GM19351 (cell line): Measurements from ENCODE around the gene TSPAN31.
A peak's percentile ranks its signal among the peaks of the same experiment; 100 is the strongest.

Source experiments
- ATAC-seq: cut with Tn5 transposase; IDR thresholded peaks from one replicate; pipeline ENCODE4 v1.9.1; 2021; ENCODE audit warnings: mild to moderate bottlenecking, moderate library complexity; ENCODE audit not compliant: unreplicated experiment

The TSPAN31 gene

DNA sequence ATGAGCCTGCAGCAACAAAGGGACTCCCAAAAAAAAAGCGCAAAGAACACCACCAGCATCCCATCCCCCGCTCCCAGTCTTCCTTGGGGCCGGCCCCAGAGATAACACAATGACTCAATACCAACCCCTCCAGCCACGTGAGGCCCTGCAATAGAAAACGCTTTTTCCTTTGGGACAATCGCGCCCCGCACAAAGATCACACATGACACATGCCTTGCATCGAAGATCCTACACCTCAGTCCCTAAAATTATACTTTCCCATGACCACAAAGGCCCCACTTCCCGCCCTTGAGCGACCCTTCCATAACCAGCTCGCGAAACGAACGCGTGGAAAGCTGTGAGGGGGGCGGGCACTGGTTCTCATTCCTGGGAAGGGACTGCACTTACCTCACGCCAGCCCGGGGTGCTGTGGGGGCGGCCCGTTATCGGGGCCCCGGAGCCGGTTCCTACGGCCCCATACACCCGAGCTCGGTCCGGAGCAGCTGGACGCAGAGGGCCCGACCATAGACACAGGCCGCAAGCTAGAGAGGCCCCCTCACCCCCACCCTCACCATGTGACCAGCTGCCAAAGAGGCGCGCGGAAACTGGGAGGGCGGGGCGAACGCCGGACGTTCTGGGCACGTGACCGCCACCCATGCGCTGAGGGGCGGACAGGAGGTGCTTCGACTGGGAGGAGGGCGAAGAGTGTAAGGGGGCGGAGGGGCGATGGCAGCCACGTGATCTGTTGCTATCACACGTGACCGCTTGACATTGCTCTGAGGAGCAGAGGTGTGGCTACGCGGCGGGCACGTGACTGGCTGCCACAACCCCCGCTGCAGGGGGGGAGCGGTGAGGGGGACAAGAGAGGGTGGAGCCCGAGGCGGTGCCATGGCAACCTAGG lies 7.2 kb downstream of the TSPAN31 start, which contains the start of gene CDK4:
Gene CDK4, minus strand, starts transcription at position 523 of the 880 bp plus-strand sequence. CDS start 593 bp downstream, outside the sequence.
- peak; percentile 64 for ATAC-seq

DNA sequence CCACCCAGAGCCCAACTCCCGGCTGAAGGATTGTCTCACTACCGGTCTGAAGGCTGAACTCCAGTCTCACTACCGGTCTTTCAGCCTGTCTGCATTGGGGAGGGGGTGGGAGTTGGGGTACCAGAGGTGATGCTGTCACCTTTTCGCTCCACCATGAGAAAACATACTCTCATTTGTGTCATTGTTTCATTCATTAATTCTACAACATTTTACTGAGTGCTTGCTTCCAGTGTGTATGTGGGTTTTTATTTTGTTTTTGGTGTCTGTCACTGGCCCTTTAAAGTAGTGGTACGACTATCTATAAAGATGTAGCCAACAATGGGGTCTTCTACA lies 7.8 kb downstream of the TSPAN31 start:
- no peak for ATAC-seq

DNA sequence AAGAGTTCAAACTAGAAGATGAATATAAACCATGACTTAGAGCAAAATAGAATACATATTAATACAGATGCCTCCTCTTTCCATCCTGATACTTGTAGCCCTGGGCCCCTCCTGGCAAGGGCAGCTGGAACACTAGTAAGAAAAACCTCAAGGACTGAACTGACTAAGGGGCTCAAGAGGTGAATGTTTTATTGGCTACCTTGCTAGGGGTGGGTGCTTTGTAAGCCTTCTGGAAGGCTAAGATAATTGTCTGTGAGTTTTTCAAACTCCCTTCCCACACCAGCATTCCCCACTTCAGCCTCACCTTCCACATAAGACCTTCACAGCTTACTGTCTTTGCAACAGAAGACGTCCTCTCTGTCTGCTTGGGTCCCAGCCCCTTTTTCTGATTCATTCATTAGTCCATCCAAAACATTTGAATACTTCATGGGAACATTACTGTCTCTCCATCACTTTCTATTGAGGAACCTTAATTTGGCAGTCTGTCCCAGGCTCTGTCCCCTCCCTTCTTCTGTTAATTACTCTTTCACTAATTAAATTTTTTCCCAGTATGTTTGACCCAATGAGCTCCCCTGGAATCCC lies 9.0 kb downstream of the TSPAN31 start:
- ATAC-seq: no peak

DNA sequence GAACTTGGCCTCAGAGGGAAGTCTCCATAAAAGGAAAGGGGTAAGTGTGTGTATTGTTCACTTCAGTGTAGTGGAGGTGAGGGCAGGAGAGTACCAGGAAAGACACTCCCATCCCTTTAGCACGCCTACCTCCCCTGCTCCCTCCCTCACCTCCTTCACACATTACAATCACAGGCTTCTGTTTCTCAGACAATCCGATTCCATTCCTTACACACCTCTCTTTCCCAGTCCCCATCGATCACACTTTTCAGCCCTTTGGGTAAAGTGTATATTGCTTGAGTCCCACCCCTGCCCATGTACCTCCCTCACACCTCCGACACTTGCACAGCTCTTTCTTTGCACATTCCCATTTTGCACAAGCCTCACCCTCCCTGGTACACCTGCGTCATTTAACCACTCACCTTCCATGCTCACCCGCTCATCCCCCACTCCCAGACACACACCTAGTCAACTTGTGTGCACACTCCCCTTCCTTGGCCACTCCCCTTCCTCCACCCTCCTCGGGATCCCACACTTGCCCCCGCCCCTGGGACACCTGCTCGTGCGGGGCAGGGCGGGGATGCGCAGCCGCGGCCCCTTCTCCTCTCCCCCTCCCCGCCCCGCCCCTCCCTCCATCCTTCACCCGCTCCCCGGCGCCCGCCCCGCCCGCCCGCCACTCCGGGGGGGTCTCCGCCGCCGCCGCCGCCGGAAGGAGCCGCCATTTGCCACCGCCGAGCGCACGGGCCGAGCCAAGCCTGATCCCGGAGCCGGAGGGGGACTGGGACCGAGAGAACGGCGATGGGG lies 9.8 kb downstream of the TSPAN31 start, which contains the start of gene MARCHF9:
Gene MARCHF9, plus strand, starts transcription at position 693 of the 783 bp plus-strand sequence. CDS start 426 bp downstream, outside the sequence.
- peak; percentile 40 for ATAC-seq

DNA sequence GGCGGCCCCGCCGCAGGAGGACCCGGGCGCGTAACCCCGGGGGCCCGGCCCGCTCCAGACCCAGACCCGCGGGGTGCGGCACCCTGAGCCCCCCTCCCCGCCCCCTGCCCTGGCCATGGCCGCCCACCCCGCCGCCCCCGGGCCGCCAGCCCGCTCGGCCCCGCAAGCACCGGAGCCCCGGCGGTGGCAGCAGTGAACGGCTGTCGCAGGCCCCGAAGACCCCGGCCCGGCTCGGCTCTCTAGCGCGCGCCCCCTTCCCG lies 10.3 kb downstream of the TSPAN31 start:
- ATAC-seq: no peak

DNA sequence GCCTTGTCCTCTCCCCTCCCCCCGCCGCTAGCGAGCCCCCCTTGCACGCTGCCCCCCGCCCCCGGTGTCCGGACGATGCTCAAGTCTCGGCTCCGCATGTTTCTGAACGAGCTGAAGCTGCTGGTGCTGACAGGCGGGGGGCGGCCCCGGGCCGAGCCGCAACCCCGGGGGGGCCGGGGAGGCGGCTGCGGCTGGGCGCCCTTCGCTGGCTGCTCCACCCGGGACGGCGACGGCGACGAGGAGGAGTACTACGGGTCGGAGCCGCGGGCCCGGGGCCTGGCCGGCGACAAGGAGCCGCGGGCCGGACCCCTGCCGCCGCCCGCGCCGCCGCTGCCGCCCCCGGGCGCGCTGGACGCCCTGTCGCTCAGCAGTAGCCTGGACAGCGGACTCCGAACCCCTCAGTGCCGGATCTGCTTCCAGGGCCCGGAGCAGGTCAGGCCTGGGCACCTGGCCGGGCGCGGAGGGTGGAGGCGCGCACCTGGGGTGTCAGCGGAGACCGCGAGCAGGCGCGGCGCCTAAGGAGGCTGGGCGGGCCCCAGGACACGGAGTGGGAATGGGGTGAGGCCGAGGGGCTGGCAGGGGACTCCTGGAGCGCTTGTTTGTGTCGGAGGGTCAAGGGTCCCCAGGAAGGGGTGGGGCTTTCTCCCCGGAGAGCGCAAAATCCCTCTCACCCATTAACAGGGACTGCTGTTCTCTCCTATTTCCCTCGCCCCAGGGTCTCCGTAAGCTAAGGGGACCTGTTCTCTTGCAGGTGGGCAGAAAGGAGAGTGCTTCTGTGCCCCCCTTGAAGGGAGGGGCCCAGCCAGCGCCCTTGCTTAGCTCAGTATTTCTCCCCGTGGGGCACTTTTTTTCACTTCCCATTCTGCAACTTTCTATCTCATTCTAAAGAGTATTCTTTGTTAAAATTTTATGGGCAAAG lies 10.9 kb downstream of the TSPAN31 start:
- ATAC-seq: no peak

DNA sequence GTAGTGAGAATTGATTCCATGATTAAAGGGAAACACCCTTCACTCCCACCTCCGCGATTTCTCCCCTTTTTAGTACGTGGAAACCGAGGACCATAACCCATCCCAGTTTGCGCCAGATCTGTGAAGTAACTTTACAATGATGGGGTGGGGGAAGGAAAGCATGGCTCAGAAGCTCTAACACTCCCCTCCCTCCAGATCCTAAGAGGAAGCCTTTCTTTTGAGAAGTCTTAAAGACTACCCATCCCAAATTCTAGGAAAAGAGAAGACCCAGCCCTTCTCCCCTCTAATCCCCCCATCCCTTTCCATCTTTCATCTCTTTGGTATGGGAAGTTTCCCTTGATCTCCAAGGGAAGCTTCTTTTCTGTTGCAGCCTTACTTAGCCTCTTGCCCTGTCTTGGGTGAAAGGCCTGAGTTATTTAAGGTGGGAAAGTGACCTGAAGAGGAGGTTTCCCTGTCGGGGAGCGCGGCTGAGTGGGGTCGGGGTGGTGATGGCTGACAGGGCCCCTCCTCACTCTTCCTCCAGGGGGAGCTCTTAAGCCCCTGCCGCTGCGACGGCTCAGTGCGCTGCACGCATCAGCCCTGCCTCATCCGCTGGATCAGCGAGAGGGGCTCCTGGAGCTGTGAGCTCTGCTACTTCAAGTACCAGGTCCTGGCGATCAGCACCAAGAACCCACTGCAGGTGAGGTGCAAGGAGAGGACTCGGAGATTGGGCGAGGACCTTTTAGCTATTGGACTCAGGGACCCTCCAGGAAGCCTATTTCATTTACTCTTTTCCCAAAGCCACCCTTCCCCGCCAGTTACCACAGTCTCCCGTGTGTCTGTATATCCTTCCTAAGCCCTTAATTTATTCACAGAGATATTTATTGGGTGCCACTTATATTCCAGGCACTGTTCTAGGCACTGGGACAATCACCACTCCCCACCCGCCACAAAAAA lies 11.8 kb downstream of the TSPAN31 start:
- ATAC-seq: peak; percentile 25

DNA sequence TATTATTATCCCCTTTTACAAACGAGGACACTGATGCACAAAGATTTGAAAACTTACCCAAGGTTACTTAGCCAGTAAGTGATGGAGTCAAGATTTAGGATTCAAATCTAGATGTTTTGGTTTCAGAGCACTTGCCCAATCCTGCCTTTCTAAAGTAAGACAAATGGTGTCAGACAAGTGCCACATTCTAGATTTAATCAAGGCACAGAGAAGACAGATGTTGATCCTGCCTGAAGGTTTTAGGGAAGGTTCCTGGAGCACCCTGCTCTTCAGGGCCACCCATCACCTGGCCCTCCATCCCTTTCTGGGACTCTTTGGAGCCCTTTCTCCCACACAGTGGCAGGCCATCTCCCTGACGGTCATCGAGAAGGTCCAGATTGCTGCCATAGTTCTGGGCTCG lies 12.9 kb downstream of the TSPAN31 start:
- ATAC-seq: no peak

DNA sequence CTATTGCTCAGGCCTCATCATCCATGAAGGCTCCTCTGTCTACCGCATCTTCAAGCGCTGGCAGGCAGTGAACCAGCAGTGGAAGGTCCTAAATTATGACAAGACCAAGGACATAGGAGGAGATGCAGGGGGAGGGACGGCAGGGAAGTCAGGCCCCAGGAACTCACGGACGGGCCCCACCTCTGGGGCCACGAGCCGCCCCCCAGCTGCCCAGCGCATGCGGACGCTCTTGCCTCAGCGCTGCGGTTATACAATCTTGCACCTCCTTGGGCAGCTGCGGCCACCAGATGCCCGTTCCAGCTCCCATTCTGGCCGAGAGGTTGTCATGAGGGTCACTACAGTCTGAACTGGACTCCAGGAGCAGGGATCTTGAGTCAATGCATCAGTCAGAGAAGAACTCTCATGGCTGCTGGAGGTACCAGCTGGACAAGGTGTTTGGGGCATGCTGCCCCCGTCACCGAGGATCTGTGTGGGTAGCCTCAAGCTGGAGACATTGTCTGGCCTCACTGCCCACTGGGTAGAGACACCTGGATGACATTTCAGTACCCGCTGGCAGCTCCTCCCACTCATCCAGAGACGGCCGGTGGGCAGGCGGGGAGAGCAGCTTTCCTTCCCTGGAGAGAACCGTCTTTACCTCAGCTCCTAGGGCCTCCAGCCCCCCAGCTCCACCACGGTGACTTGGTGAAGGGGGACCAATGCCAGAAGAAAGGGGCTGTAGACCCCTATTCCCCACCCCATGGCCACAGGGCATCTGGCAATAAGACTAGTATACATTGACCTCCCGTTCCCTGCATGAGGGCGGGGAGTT lies 13.9 kb downstream of the TSPAN31 start:
- no peak for ATAC-seq

DNA sequence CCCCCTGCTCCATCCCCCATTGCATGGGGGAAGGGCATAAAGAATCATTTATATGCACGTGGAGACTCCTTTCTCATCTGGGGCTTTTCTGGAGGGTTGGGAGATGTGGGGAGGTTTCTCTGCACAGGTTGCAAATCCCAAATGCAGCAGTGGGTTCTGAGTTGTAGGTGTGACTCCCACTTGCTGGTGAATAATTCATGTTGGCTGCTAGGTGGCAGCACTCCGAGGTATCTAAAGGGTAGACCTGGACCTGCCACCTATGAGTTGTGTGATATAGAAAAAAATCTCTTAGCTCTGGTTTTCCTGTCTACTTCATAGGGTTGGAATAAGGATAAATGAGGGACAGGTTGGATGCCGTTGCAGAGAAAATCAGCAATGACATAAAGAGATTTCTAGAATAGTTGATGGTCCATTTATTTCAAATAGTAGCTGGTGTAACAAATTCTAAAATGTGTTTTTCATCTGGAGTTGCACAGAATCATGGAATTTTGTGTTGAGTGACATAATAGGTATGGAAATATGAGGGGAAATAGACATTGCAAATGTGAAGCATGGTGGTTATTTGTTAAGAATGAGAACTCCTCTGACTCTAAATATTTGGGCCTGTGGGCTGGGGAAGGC lies 14.6 kb downstream of the TSPAN31 start:
- ATAC-seq: no peak

DNA sequence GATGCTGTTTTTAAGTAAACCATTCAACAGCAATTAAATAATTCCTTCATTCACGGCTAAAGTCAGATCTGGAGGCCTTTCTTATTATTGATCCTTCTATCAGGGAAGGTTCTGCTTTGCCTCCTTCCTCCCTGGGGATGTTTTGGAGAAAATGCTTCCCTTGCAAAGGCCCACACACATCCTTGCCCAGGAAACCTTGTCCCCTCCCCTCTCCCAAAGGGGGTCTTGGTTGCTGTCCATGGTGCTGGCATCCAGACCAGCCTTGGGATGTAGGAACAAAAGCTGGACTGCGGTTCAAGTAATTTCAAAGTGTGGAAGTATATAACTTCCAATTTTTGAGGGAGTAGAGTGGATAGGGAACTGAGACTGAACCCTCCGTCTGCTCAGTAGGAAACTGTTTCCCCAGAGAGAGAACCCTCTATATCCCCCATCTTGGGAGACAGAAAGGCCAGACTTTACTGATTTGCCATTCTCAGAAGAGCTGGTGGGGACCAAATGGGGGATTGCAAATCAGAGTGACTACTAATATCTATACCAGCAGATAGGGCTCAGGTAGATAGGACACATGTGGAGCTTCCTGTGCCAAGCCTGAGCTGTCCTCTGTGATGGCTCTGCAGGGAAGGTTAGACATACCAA lies 15.6 kb downstream of the TSPAN31 start:
- ATAC-seq: no peak

DNA sequence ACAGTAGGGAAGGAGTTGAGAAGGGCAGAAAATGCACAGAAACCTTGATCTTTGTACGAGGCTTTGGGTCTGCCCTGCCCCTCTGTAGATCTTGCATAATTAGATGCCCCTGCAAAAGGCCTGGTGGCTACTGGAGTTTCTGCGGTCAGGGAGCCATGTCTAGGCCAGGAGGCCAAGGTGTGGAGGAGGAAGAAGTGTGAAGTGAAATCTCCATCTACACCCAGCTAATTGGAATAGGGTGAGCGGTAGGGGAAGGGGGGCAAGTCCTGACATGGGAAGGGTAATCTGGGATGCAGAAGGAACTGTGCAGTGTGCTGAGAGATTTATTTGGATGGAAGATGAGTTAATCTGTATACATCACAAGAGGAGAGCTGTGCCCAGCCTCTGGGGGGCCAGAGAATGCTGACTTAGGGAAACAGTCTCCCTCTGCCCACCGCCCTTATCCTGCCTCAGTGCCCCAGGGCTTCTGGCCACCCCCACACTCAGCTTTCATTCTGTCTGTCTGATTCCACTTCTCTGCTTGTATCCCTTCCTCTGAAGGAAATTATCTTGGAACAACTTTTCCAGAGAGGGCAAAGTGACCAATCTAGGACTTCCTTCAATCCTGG lies 16.7 kb downstream of the TSPAN31 start:
- no peak for ATAC-seq

DNA sequence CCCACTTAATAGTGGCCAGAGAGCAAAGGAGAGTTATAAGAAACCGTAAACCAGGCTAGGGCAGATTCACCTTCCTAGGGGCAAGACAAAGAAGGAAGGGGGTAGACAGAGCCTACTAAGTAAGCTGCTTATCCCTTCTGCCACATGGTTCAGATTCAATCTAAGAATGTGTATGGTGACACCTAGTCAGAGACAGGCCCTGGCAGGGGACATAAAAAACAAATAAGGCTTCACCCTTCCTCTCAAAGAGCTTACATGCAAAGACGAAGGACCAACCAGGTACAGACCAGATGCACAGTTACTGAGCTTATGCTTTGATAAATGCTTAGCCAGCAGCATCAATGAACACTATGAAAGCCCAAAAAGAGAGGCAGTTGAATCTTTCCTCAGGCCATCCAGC lies 17.6 kb downstream of the TSPAN31 start:
- ATAC-seq: no peak

DNA sequence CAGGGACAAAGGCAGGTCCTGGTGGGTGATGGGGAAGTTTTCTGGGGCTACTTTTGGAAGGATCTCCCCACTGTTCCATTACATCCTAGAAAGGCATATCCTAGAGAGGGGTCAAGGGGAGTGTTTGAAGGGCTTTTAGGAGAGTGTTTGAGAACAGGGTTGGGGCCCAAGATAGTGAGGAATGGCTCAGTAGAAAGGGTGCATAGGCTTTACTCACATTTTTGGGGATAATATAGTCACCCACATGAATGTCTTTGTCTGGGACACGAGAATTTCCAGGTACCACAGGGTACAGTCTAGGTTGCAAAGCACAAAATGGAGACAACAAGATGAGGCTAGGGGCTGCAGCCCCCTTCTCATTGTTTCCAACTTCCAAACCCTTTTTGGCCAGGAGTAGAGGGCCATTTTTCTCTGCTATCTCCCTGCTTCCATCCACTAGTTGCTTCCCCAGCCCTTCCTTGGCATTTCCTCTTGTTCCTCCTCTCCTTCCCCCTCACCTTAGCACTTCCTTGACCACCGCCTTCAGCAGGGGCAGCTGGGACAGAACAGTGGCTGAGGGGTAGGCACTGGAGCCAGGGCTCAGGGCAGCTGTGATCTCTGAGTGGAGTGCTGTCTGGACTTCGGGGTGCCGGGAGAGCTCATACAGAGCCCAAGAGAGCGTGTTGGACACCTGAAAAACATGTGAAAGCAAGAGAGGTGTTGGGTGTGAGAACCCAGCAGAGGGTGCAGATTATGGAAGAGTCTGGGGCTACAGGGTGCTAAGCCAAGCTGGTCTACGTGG lies 19.2 kb downstream of the TSPAN31 start:
- ATAC-seq: no peak

DNA sequence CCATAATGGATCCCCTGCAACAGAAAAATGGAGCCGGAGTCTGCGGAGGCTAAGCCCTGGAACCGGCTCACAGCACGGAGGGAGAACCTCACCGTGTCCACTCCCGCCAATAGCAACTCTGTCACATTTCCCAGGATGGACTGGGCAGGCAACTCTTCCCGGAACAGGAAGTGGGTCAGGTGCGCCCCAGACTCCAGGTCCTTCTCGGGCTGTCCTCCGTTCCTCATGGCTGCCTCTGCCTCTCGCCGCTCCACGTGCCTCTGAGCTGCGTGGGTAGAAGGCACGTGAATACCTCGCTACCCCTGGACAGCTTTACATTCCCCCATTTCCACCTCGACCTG lies 19.8 kb downstream of the TSPAN31 start:
- ATAC-seq: peak; percentile 1

DNA sequence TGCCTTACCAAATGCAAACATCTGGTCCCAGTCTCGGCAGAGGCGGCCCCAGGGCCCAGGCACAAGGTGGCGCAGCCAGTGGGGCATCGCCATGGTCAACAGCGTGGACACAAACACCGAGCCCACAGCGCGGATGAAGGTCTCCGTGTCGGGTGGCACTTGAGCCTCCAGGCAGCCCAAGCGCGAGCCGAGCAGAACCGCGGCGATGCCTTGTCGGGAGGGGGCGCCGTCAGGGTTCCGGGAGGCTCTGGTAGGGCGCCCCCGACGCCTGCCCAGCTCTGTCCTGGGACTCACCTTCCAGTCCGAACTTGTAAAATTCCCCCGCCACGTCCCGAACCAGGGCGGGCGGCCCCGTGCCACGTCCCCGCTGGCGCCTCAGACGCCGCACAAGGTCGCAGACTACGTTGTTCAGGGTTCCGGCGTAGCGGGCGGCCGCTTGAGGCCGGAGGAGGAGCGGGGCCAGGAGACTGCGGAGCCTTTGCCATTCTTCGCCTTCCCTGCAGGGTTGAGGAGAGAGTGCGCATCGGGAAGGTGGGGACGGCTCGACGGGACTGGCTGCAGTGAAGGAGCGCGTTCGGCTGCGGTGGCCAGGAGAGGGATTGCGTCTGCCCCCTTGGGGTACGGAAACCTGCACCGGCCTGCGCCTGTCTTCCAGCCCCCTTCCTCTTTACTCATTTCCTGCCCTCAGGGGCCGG lies 20.3 kb downstream of the TSPAN31 start:
- ATAC-seq: peak; percentile 64
